Kidney (tissue), 14 donors: ENCODE results near the gene DIAPH3. TPM values are rescaled to one million over a fixed set of nuclear protein-coding genes. Genes with fewer than 3 reads are reported as not detected.
A peak's percentile ranks its signal among the peaks of the same experiment; 100 is the strongest.

ENCODE experiments used
- DNase-seq, 5 donors: peaks; one replicate each; pipeline ENCODE4 v3.0.0-alpha.2; 2013 to 2020
- FAIRE-seq: peaks from 2 replicates; lab custom pipeline; 2012; peaks lifted over from hg19 to GRCh38; lab: Jason Lieb, UNC
- H3K27ac ChIP-seq, 2 donors: one replicate each; pipeline ENCODE4 v1.7.0; 2013; ENCODE audit warnings: low read depth in 2 of 2, low read length in 2 of 2, inconsistent platforms in 1 of 2
- H3K27me3 ChIP-seq: one replicate; pipeline ENCODE4 v1.7.1; 2013; ENCODE audit warnings: low read length, inconsistent platforms; ENCODE audit not compliant: control insufficient read depth, insufficient read depth
- H3K36me3 ChIP-seq, 3 donors: one replicate each; pipeline versions ENCODE4 v1.7.0 to v1.7.1; 2013; ENCODE audit warnings: low read length in 3 of 3, control low read depth in 1 of 3, inconsistent platforms in 1 of 3; ENCODE audit not compliant: insufficient read depth in 3 of 3, control insufficient read depth in 2 of 3
- H3K4me1 ChIP-seq, 3 donors: one replicate each; pipeline versions ENCODE4 v1.7.0 to v1.7.1; 2013; ENCODE audit warnings: low read length in 3 of 3, inconsistent platforms in 1 of 3, low read depth in 1 of 3; ENCODE audit not compliant: control insufficient read depth in 2 of 3, insufficient read depth in 2 of 3
- H3K4me3 ChIP-seq, 3 donors: one replicate each; pipeline versions ENCODE4 v1.7.0 to v1.8.1; 2013; ENCODE audit warnings: low read length in 3 of 3, control low read depth in 1 of 3, inconsistent platforms in 1 of 3
- H3K9ac ChIP-seq, 3 donors: one replicate each; pipeline versions ENCODE4 v1.7.0 to v1.7.1; 2013; ENCODE audit warnings: low read length in 3 of 3, control low read depth in 1 of 3, inconsistent platforms in 1 of 3
- H3K9me3 ChIP-seq, 3 donors: one replicate each; pipeline versions ENCODE4 v1.7.0 to v1.7.1; 2013; ENCODE audit warnings: low read length in 3 of 3, control low read depth in 1 of 3, inconsistent platforms in 1 of 3; ENCODE audit not compliant: control insufficient read depth in 2 of 3, insufficient read depth in 1 of 3
- intact Hi-C: fragments of 100-400 bp; cut with DNase I; formaldehyde crosslinking; loops from one replicate; pipeline ENCODE4 v1.11.1; 2022
- polyA plus RNA-seq: library from polyadenylated mRNA; stranded (reverse); fragments of 350-450 nt; fragmentation: Illumina TruSeq; extraction: RNeasy Lipid Tissue Mini Kit (QIAGEN cat#74804); gene quantifications from one replicate; pipeline ENCODE4 v1.2.3, GENCODE V29; 2014; ENCODE audit warnings: low read depth, low replicate concordance; ENCODE audit not compliant: insufficient read depth
- total RNA-seq: library from RNA; stranded (reverse); fragmentation: NEBNext Ultra II Directional; extraction: Animal tissue kit (Norgen Biotek cat#: 25700); gene quantifications from one replicate; pipeline ENCODE4 v1.2.1, GENCODE V29; 2021
- TF ChIP-seq, protein P1 (sequence below): IDR thresholded peaks from 3 replicates; pipeline ENCODE4 v1.5.1; 2012; ENCODE audit warnings: mild to moderate bottlenecking, moderate library complexity, borderline replicate concordance; ENCODE audit not compliant: insufficient read depth; ENCODE audit errors: extremely low read depth
- donor health status: control.
- donor health status: control.
- donor health status: control.
- donor health status: control.
- donor health status: control.
- donor health status: DM: yes; HTN: yes; CAD: no.
- donor health status: Normal renal cell carcinoma (clear cell type).

The DIAPH3 gene
- total and polyA plus RNA-seq, 2 donors from 2014 or later = 2.0 to 2.7 TPM

DNA sequence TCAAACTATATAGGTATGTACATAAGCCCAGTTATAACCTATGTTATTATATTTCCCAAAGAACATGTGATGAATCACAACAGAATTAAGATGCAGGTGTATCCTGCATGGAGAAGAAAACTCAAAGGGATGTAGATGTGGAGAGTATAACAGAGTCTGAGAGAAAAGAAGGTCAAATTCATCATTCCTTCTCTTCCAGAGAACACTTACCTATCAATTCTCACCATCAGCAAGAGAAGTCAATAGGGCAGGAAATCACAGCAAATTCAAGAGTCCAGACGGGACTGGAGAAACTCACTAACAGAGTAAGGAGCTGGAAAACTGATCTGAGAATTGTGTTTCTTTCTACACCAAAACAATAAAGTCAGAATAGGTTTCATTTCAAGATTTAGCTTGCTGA is 28.4 kb downstream of the DIAPH3 start:
- DNase-seq (no peak), FAIRE-seq (no peak)
- Histone ChIP-seq H3K36me3 (no peaks in the 10 kb centered on the region), H3K9ac (no peak overlapping the region), H3K27ac (no peak overlapping the region), H3K27me3 (no peaks in the 10 kb centered on the region), H3K4me1 (no peaks in the 10 kb centered on the region), H3K9me3 (no peaks in the 10 kb centered on the region), H3K4me3 (no peak overlapping the region)
- TF ChIP-seq, protein P1, sequence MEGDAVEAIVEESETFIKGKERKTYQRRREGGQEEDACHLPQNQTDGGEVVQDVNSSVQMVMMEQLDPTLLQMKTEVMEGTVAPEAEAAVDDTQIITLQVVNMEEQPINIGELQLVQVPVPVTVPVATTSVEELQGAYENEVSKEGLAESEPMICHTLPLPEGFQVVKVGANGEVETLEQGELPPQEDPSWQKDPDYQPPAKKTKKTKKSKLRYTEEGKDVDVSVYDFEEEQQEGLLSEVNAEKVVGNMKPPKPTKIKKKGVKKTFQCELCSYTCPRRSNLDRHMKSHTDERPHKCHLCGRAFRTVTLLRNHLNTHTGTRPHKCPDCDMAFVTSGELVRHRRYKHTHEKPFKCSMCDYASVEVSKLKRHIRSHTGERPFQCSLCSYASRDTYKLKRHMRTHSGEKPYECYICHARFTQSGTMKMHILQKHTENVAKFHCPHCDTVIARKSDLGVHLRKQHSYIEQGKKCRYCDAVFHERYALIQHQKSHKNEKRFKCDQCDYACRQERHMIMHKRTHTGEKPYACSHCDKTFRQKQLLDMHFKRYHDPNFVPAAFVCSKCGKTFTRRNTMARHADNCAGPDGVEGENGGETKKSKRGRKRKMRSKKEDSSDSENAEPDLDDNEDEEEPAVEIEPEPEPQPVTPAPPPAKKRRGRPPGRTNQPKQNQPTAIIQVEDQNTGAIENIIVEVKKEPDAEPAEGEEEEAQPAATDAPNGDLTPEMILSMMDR = no peak
- intact Hi-C loops = no loop called here

- Histone ChIP-seq H3K27me3 (no peaks in the 10 kb centered on the region), H3K36me3 (no peaks in the 10 kb centered on the region), H3K27ac (no peak overlapping the region), H3K4me1 (no peaks in the 10 kb centered on the region), H3K4me3 (no peak overlapping the region), H3K9ac (no peak overlapping the region), H3K9me3 (no peaks in the 10 kb centered on the region)
- no peak for DNase-seq
- TF ChIP-seq, protein P1 = peak; percentile 13
- FAIRE-seq = no peak
- intact Hi-C loops = no loop called here
These were observed 29.4 kb downstream of the DIAPH3 start for GRCh38 chr13:60134376-60134775.

DNA sequence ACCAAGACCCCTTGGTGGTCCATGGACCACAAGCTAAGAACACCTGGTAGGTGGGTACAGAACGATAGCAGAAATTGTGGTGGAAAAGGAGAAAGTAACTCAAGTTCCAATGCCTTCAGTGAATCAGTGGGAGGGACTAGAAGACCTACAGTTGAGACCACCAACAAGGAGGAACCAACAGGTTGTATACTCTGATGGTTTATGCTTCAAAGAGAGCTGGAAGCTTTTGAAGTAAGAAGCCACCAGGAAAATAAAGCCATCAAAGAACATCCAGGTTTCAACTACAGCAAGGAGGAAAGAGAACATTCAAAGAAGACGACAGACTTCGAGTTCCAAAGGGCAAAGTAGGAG is 42.4 kb downstream of the DIAPH3 start:
- Histone ChIP-seq H3K36me3 (no peaks in the 10 kb centered on the region), H3K9me3 (no peaks in the 10 kb centered on the region), H3K9ac (no peak overlapping the region), H3K4me1 (no peaks in the 10 kb centered on the region), H3K27ac (no peak overlapping the region), H3K4me3 (no peak overlapping the region), H3K27me3 (no peaks in the 10 kb centered on the region)
- no peak for FAIRE-seq
- intact Hi-C loops = no loop called here
- TF ChIP-seq, protein P1 = no peak
- DNase-seq = no peak
